ENCODE results near the gene HES2. TPM values are rescaled to one million over a fixed set of nuclear protein-coding genes. Genes with fewer than 3 reads are reported as not detected.

The HES2 gene
- total RNA-seq, 4 donors from 2014 or later = not detected

- no peaks in the 10 kb centered on the region for H3K9me3 ChIP-seq
- H3K4me1 ChIP-seq = no peaks in the 10 kb centered on the region
- TF ChIP-seq CTCF (IDR thresholded peaks at IDR 0.05) (no peak), POLR2A (IDR thresholded peaks at IDR 0.05) (no peak)
- H3K27ac ChIP-seq = no peak overlapping the region
- 87 to 90% methylated on average over 13 of the region's 13 CpGs for WGBS, 2 donors
- no peak overlapping the region for H3K4me3 ChIP-seq (replicated peaks in 1 of 3)
- peaks cover 9% of the 10 kb centered on the region for H3K27me3 ChIP-seq
- no peak for DNase-seq
- intact Hi-C loops (cut with DNase I) = no loop called here
- H3K36me3 ChIP-seq = no peaks in the 10 kb centered on the region
Measured at GRCh38 chr1:6410248-6410893, 9.3 kb downstream of the HES2 start.

- peaks cover 4% of the 10 kb centered on the region for H3K27me3 ChIP-seq
- intact Hi-C loops (cut with DNase I) = loop anchor here (5.0 kb wide), 2 partner anchors 42 to 162 kb away; no protein-coding TSS in a partner anchor
- H3K4me3 ChIP-seq (replicated peaks in 1 of 3) = no peak overlapping the region
- no peaks in the 10 kb centered on the region for H3K9me3 ChIP-seq
- no peak overlapping the region for H3K27ac ChIP-seq
- no peaks in the 10 kb centered on the region for H3K36me3 ChIP-seq
- TF ChIP-seq POLR2A (IDR thresholded peaks at IDR 0.05) (no peak), CTCF (IDR thresholded peaks at IDR 0.05) (no peak)
- DNase-seq = no peak
- WGBS, 2 donors = 81 to 84% methylated on average over 6 of the region's 6 CpGs
- H3K4me1 ChIP-seq = no peaks in the 10 kb centered on the region
Measured at GRCh38 chr1:6409733-6410132, 10.0 kb downstream of the HES2 start.

- TF ChIP-seq CTCF (IDR thresholded peaks at IDR 0.05) (no peak), POLR2A (IDR thresholded peaks at IDR 0.05) (no peak)
- intact Hi-C loops (cut with DNase I) = loop anchor here (5.0 kb wide), 2 partner anchors 42 to 162 kb away; no protein-coding TSS in a partner anchor
- no peaks in the 10 kb centered on the region for H3K9me3 ChIP-seq
- H3K4me3 ChIP-seq (replicated peaks in 1 of 3) = no peak overlapping the region
- WGBS, 2 donors = 84 to 95% methylated on average over 4 of the region's 4 CpGs
- H3K27me3 ChIP-seq = no peaks in the 10 kb centered on the region
- H3K4me1 ChIP-seq = no peaks in the 10 kb centered on the region
- no peak for DNase-seq
- H3K27ac ChIP-seq = no peak overlapping the region
- no peaks in the 10 kb centered on the region for H3K36me3 ChIP-seq
Measured at GRCh38 chr1:6409053-6409452, 10.7 kb downstream of the HES2 start.

GRCh38 chr1:6408023-6408422 is 11.7 kb downstream of the HES2 start:
- Histone ChIP-seq H3K27ac (no peak overlapping the region), H3K4me1 (no peaks in the 10 kb centered on the region), H3K9me3 (no peaks in the 10 kb centered on the region), H3K4me3 (replicated peaks in 1 of 3) (no peak overlapping the region), H3K36me3 (no peaks in the 10 kb centered on the region), H3K27me3 (no peaks in the 10 kb centered on the region)
- DNase-seq = no peak
- WGBS, 2 donors = 80 to 88% methylated on average over 6 of the region's 6 CpGs
- intact Hi-C loops (cut with DNase I) = loop anchor here (5.0 kb wide), 2 partner anchors 41 to 161 kb away; no protein-coding TSS in a partner anchor
- TF ChIP-seq POLR2A (IDR thresholded peaks at IDR 0.05) = no peak
- no peak for TF ChIP-seq CTCF (IDR thresholded peaks at IDR 0.05)

- Histone ChIP-seq H3K4me3 (replicated peaks in 1 of 3) (no peak overlapping the region), H3K27me3 (no peaks in the 10 kb centered on the region), H3K4me1 (no peaks in the 10 kb centered on the region), H3K27ac (no peak overlapping the region), H3K36me3 (no peaks in the 10 kb centered on the region), H3K9me3 (no peaks in the 10 kb centered on the region)
- no peak for TF ChIP-seq CTCF (IDR thresholded peaks at IDR 0.05)
- TF ChIP-seq POLR2A (IDR thresholded peaks at IDR 0.05) = no peak
- WGBS, 2 donors = 63 to 82% methylated on average over 6 of the region's 6 CpGs
- intact Hi-C loops (cut with DNase I) = no loop called here
- no peak for DNase-seq
Measured at GRCh38 chr1:6401673-6402072, 18.0 kb downstream of the HES2 start.
